H1 (cell line): Measurements from ENCODE around the gene CLEC4F. TPM values are rescaled to one million over a fixed set of nuclear protein-coding genes. Genes with fewer than 3 reads are reported as not detected.

Experiments
- CTCF ChIA-PET: fragments of 300-600 bp; sonication (Branson Sonifier 250); formaldehyde crosslinking; loops from one replicate; lab custom pipeline; 2021; ENCODE audit not compliant: partially characterized antibody; lab: Charles Lee
- POLR2A ChIA-PET: fragments of 300-600 bp; sonication (Branson Sonifier 250); formaldehyde crosslinking; loops from one replicate; lab custom pipeline; 2021; ENCODE audit warnings: inconsistent platforms; ENCODE audit not compliant: partially characterized antibody; lab: Charles Lee
- DNase-seq, 2 experiments: peaks; one replicate each; pipeline versions ENCODE4 v3.0.0 to v3.0.0-alpha.2; 2010 to 2022; ENCODE audit warnings: low spot score in 2 of 2, low read depth in 1 of 2, mixed read lengths in 1 of 2
- FAIRE-seq: peaks from 2 replicates; lab custom pipeline; 2011; peaks lifted over from hg19 to GRCh38; lab: Jason Lieb, UNC
- H2AFZ ChIP-seq: 2 replicates; pipeline ENCODE4 v1.8.1; 2012; ENCODE audit warnings: low read length, inconsistent platforms
- H2AK5ac ChIP-seq: 2 replicates; pipeline ENCODE4 v1.6.1; 2013; ENCODE audit warnings: low read depth, low read length
- H2BK120ac ChIP-seq: replicated peaks from 2 replicates; pipeline ENCODE3; 2013; ENCODE audit warnings: low read depth, low read length, inconsistent platforms
- H2BK12ac ChIP-seq: 2 replicates; pipeline ENCODE4 v1.6.1; 2013; ENCODE audit warnings: low read depth, low read length
- H2BK15ac ChIP-seq: 2 replicates; pipeline ENCODE4 v1.6.1; 2013; ENCODE audit warnings: low read length
- H2BK20ac ChIP-seq: 2 replicates; pipeline ENCODE4 v1.6.1; 2013; ENCODE audit warnings: low read length
- H2BK5ac ChIP-seq: 2 replicates; pipeline ENCODE4 v1.6.1; 2013; ENCODE audit warnings: low read depth, low read length
- H3K14ac ChIP-seq: 2 replicates; pipeline ENCODE4 v1.6.1; 2013; ENCODE audit warnings: inconsistent platforms; ENCODE audit not compliant: insufficient read length
- H3K18ac ChIP-seq: 2 replicates; pipeline ENCODE4 v1.6.1; 2013; ENCODE audit warnings: low read length; ENCODE audit errors: extremely low read depth
- H3K23ac ChIP-seq: 2 replicates; pipeline ENCODE4 v1.6.1; 2013; ENCODE audit warnings: inconsistent platforms; ENCODE audit not compliant: insufficient read length
- H3K23me2 ChIP-seq: 2 replicates; pipeline ENCODE4 v1.6.1; 2013; ENCODE audit warnings: low read depth, low read length
- H3K27ac ChIP-seq: 2 replicates; pipeline ENCODE4 v1.6.1; 2011; ENCODE audit warnings: low read depth, low read length, inconsistent platforms
- H3K27me3 ChIP-seq, 4 experiments: replicated peaks in 1 of 4; 1 replicate in 1 of 4; 2 replicates in 3 of 4; pipeline versions ENCODE4 v1.6.1 to v1.8.1; 2011 to 2013; ENCODE audit warnings: low read length in 3 of 4, mild to moderate bottlenecking in 3 of 4, inconsistent platforms in 2 of 4, mixed read lengths in 2 of 4, moderate library complexity in 1 of 4; ENCODE audit not compliant: control insufficient read depth in 3 of 4, insufficient read depth in 3 of 4; ENCODE audit errors: extremely low read depth in 1 of 4
- H3K36me3 ChIP-seq, 4 experiments: 2 replicates each; pipeline versions ENCODE4 v1.6.1 to v1.8.1; 2011 to 2013; ENCODE audit warnings: mild to moderate bottlenecking in 4 of 4, low read length in 3 of 4, moderate library complexity in 2 of 4, control low read depth in 1 of 4, inconsistent platforms in 1 of 4; ENCODE audit not compliant: insufficient read depth in 4 of 4, control insufficient read depth in 2 of 4
- H3K4ac ChIP-seq: replicated peaks from 2 replicates; pipeline ENCODE3; 2013; ENCODE audit warnings: low read length, low read depth, mixed read lengths, inconsistent platforms; ENCODE audit not compliant: insufficient read length
- H3K4me1 ChIP-seq, 4 experiments: replicated peaks in 1 of 4; 1 replicate in 1 of 4; 2 replicates in 3 of 4; pipeline versions ENCODE4 v1.6.1 to v1.8.1; 2011 to 2013; ENCODE audit warnings: low read length in 3 of 4, inconsistent platforms in 2 of 4, mixed read lengths in 1 of 4; ENCODE audit not compliant: insufficient read depth in 4 of 4, control insufficient read depth in 3 of 4
- H3K4me2 ChIP-seq, 2 experiments: 2 replicates each; pipeline versions ENCODE4 v1.6.1 to v1.8.1; 2011 to 2013; ENCODE audit warnings: low read depth in 2 of 2, low read length in 2 of 2, control low read depth in 1 of 2, inconsistent platforms in 1 of 2, mild to moderate bottlenecking in 1 of 2; ENCODE audit not compliant: insufficient read depth in 1 of 2
- H3K4me3 ChIP-seq, 4 experiments: fragments of 200-600, 300-600 bp in 1 of 4; sonication (generic), shearing (Covaris generic), sonication (Bioruptor Twin) in 1 of 4; 2 replicates each; pipeline versions ENCODE4 v1.5.1 to v1.8.1; 2011 to 2016; ENCODE audit warnings: low read length in 4 of 4, low read depth in 3 of 4, control low read depth in 2 of 4, inconsistent platforms in 2 of 4, mild to moderate bottlenecking in 2 of 4, mixed read lengths in 1 of 4, moderate library complexity in 1 of 4; ENCODE audit not compliant: insufficient read depth in 2 of 4; ENCODE audit errors: extremely low read depth in 1 of 4
- H3K56ac ChIP-seq: replicated peaks from 2 replicates; pipeline ENCODE3; 2013; ENCODE audit warnings: low read depth, mild to moderate bottlenecking, mixed read lengths, low read length, inconsistent platforms; ENCODE audit not compliant: insufficient read length
- H3K79me1 ChIP-seq: 2 replicates; pipeline ENCODE4 v1.6.1; 2013; ENCODE audit warnings: low read depth, low read length, control low read depth
- H3K79me2 ChIP-seq, 2 experiments: 2 replicates each; pipeline versions ENCODE4 v1.6.1 to v1.8.1; 2012 to 2013; ENCODE audit warnings: low read length in 2 of 2, mild to moderate bottlenecking in 2 of 2, inconsistent platforms in 1 of 2; ENCODE audit not compliant: insufficient read depth in 2 of 2, control insufficient read depth in 1 of 2
- H3K9ac ChIP-seq, 4 experiments: replicated peaks in 1 of 4; 1 replicate in 1 of 4; 2 replicates in 3 of 4; pipeline versions ENCODE4 v1.6.1 to v1.8.1; 2011 to 2013; ENCODE audit warnings: low read depth in 3 of 4, low read length in 3 of 4, control low read depth in 2 of 4, mild to moderate bottlenecking in 2 of 4, moderate library complexity in 2 of 4, inconsistent platforms in 1 of 4; ENCODE audit errors: extremely low read depth in 1 of 4
- H3K9me3 ChIP-seq, 2 experiments: 2 replicates each; pipeline versions ENCODE4 v1.6.1 to v1.8.1; 2012 to 2013; ENCODE audit warnings: mild to moderate bottlenecking in 2 of 2, moderate library complexity in 2 of 2, control low read depth in 1 of 2, inconsistent platforms in 1 of 2, low read depth in 1 of 2, low read length in 1 of 2, mixed read lengths in 1 of 2; ENCODE audit not compliant: insufficient read depth in 2 of 2
- H4K20me1 ChIP-seq, 2 experiments: replicated peaks in 1 of 2; 2 replicates each; pipeline versions ENCODE3 to v1.8.1; 2011 to 2013; ENCODE audit warnings: inconsistent platforms in 2 of 2, low read length in 2 of 2, mild to moderate bottlenecking in 1 of 2; ENCODE audit not compliant: insufficient read depth in 2 of 2, control insufficient read depth in 1 of 2
- H4K5ac ChIP-seq: 2 replicates; pipeline ENCODE4 v1.6.1; 2013; ENCODE audit warnings: low read length, low read depth, mixed read lengths, inconsistent platforms; ENCODE audit not compliant: insufficient read length
- H4K8ac ChIP-seq: 2 replicates; pipeline ENCODE4 v1.8.0; 2013; ENCODE audit warnings: mild to moderate bottlenecking, moderate library complexity, low read length, inconsistent platforms; ENCODE audit not compliant: insufficient read depth; ENCODE audit errors: extremely low read depth
- H4K91ac ChIP-seq: replicated peaks from 2 replicates; pipeline ENCODE3; 2013; ENCODE audit warnings: low read length, mixed read lengths, inconsistent platforms; ENCODE audit not compliant: insufficient read length
- CHD2 ChIP-seq: IDR thresholded peaks from 2 replicates; pipeline ENCODE4 v1.6.1; 2012; ENCODE audit warnings: low read length, improper control_type of control experiment
- HDAC6 ChIP-seq: IDR thresholded peaks from one replicate; pipeline ENCODE4 v1.7.1; 2012; ENCODE audit warnings: low read depth, mild to moderate bottlenecking, inconsistent platforms, low read length, moderate library complexity
- KDM5A ChIP-seq: fragments of 200-600 bp; IDR thresholded peaks from 2 replicates; pipeline ENCODE4 v1.7.1; 2012; ENCODE audit warnings: mild to moderate bottlenecking, low read length, inconsistent platforms, mixed read lengths
- RAD21 ChIP-seq, 2 experiments: IDR thresholded peaks in 1 of 2; conservative IDR thresholded peaks in 1 of 2; 2 replicates each; pipeline ENCODE4 v1.6.1; 2011; ENCODE audit warnings: low read depth in 2 of 2, low read length in 2 of 2, improper control_type of control experiment in 1 of 2, inconsistent platforms in 1 of 2, mild to moderate bottlenecking in 1 of 2, moderate library complexity in 1 of 2
- RNF2 ChIP-seq: fragments of 200-900, 300-1000 bp; sonication (generic); IDR thresholded peaks from 2 replicates; pipeline ENCODE4 v1.7.1; 2016; ENCODE audit warnings: borderline replicate concordance, low read depth, mild to moderate bottlenecking, antibody characterized with exemption, low read length; ENCODE audit not compliant: poor library complexity, severe bottlenecking; ENCODE audit errors: missing control alignments
- SIX5 ChIP-seq: IDR thresholded peaks from 2 replicates; pipeline ENCODE4 v1.6.1; 2011; ENCODE audit warnings: mild to moderate bottlenecking, low read depth, low read length
- SUZ12 ChIP-seq: fragments of 200-600 bp; sonication (generic); IDR thresholded peaks from 2 replicates; pipeline ENCODE4 v1.6.1; 2012; ENCODE audit warnings: mild to moderate bottlenecking, inconsistent platforms, low read length, moderate library complexity, mixed read lengths
- TAF1 ChIP-seq: IDR thresholded peaks from 2 replicates; pipeline ENCODE4 v1.6.1; 2011; ENCODE audit warnings: mild to moderate bottlenecking, low read depth, low read length
- TBP ChIP-seq: IDR thresholded peaks from 2 replicates; pipeline ENCODE4 v1.6.1; 2011; ENCODE audit warnings: low read depth, low read length, improper control_type of control experiment
- ZNF274 ChIP-seq: IDR thresholded peaks from 2 replicates; pipeline ENCODE4 v1.7.0; 2012; ENCODE audit warnings: low read length, borderline replicate concordance; ENCODE audit errors: extremely low read depth
- WGBS, 2 experiments: shearing (Covaris generic) in 1 of 2; methylation state at CpG; one replicate each; pipeline versions ENCODE4 v1.1.6 to v1.1.7; 2013 to 2015; ENCODE audit warnings: low lambda C conversion rate in 2 of 2, mixed read lengths in 2 of 2, inconsistent platforms in 1 of 2, low coverage in 1 of 2, missing lambda C conversion rate in 1 of 2; ENCODE audit not compliant: insufficient replicate concordance in 2 of 2, insufficient coverage in 1 of 2, insufficient read length in 1 of 2; ENCODE audit errors: extremely low coverage in 1 of 2, missing lambda C conversion rate in 1 of 2; 5-methylcytosine and 5-hydroxymethylcytosine counted together
- polyA plus RNA-seq, 7 experiments: library from polyadenylated mRNA; depleted of rRNA in 3 of 7; stranded (reverse) in 5 of 7; unstranded in 2 of 7; fragments of >200 nt in 5 of 7; fragments of 200-250 nt in 2 of 7; gene quantifications; 1 replicate in 5 of 7; 2 replicates in 1 of 7; 4 replicates in 1 of 7; pipeline versions ENCODE4 v1.2.1 to v1.2.3, GENCODE V29; 2011 to 2013; ENCODE audit warnings: missing spikeins in 2 of 7, mixed read lengths in 2 of 7
- total RNA-seq: library from RNA; stranded (reverse); fragmentation: NEBNext Ultra II Directional; extraction: Animal tissue kit (Norgen Biotek cat#: 25700); gene quantifications from 2 replicates; pipeline ENCODE4 v1.2.1, GENCODE V29; 2021

The CLEC4F gene
- total and polyA plus RNA-seq, 2 of the 8 experiments (the other 6 are each of a cell fraction or from before 2014, with no cell fraction given), result not detected

GRCh38 chr2:70833246-70833645 lies 12.8 kb upstream of the CLEC4F start:
- no peaks in the 10 kb centered on the region for H3K9me3 ChIP-seq
- no peak overlapping the region for H2BK20ac ChIP-seq
- H4K5ac ChIP-seq, result no peak overlapping the region
- no peak overlapping the region for H3K23ac ChIP-seq
- no peak overlapping the region for H3K56ac ChIP-seq
- H3K27ac ChIP-seq, result no peak overlapping the region
- no peak overlapping the region for H2AFZ ChIP-seq
- H3K23me2 ChIP-seq, result no peaks in the 10 kb centered on the region
- no peak overlapping the region for H4K8ac ChIP-seq
- peaks cover 0 to 2% (median under 1%) of the 10 kb centered on the region in 4 experiments; a peak in 2 of 7 replicates for H3K27me3 ChIP-seq
- H2BK12ac ChIP-seq, result no peak overlapping the region
- H3K9ac ChIP-seq, result no peak overlapping the region
- no peaks in the 10 kb centered on the region for H3K79me2 ChIP-seq
- no peak overlapping the region for H3K4me3 ChIP-seq
- H4K20me1 ChIP-seq, result no peaks in the 10 kb centered on the region
- H3K4me1 ChIP-seq, result peaks cover 0 to 2% (median 0%) of the 10 kb centered on the region in 4 experiments; a peak in 2 of 7 replicates
- no peak overlapping the region for H3K4me2 ChIP-seq
- no peak overlapping the region for H3K4ac ChIP-seq
- H3K18ac ChIP-seq, result no peak overlapping the region
- DNase-seq (no peak), FAIRE-seq (no peak)
- no peak overlapping the region for H3K14ac ChIP-seq
- no peak overlapping the region for H2BK5ac ChIP-seq
- no peaks in the 10 kb centered on the region for H3K36me3 ChIP-seq
- ChIA-PET CTCF (interaction anchor here (0.6 to 0.7 kb wide), 2 partner anchors 31 to 39 kb away, joined by 3 to 4 read pairs; no protein-coding TSS in a partner anchor), POLR2A (interaction anchor here (0.6 kb wide), 1 partner anchor 79 kb away, joined by 3 read pairs; no protein-coding TSS in a partner anchor)
- no peak overlapping the region for H4K91ac ChIP-seq
- no peak overlapping the region for H2AK5ac ChIP-seq
- 85% methylated on average over 1 of the region's 1 CpG; no CpG with 5 or more reads in 1 of the 2 experiments for WGBS, 2 experiments
- H2BK15ac ChIP-seq, result no peak overlapping the region
- no peaks in the 10 kb centered on the region for H3K79me1 ChIP-seq
- no peak overlapping the region for H2BK120ac ChIP-seq
- TF ChIP-seq CHD2, result no peak
- TF ChIP-seq SIX5, result no peak
- no peak for TF ChIP-seq ZNF274
- TF ChIP-seq TBP, result no peak
- TF ChIP-seq TAF1, result no peak
- no peak for TF ChIP-seq SUZ12
- no peak for TF ChIP-seq HDAC6
- TF ChIP-seq RAD21 (IDR thresholded peaks at IDR 0.05 in 1 of 2, conservative IDR thresholded peaks at IDR 0.05 in 1 of 2; ENCODE audit: low read depth in 2 of 2, low read length in 2 of 2), result no peak
- TF ChIP-seq RNF2, result no peak
- TF ChIP-seq KDM5A, result no peak
- TF ChIP-seq, all 59 proteins: peak for 0
